H1 (cell line): ENCODE results near the gene FANCI. TPM values are rescaled to one million over a fixed set of nuclear protein-coding genes. Genes with fewer than 3 reads are reported as not detected.

Source experiments
- CTCF ChIA-PET: fragments of 300-600 bp; sonication (Branson Sonifier 250); formaldehyde crosslinking; loops from one replicate; lab custom pipeline; 2021; ENCODE audit not compliant: partially characterized antibody; lab: Charles Lee
- POLR2A ChIA-PET: fragments of 300-600 bp; sonication (Branson Sonifier 250); formaldehyde crosslinking; loops from one replicate; lab custom pipeline; 2021; ENCODE audit warnings: inconsistent platforms; ENCODE audit not compliant: partially characterized antibody; lab: Charles Lee
- DNase-seq, 2 experiments: peaks; one replicate each; pipeline versions ENCODE4 v3.0.0 to v3.0.0-alpha.2; 2010 to 2022; ENCODE audit warnings: low spot score in 2 of 2, low read depth in 1 of 2, mixed read lengths in 1 of 2
- FAIRE-seq: peaks from 2 replicates; lab custom pipeline; 2011; peaks lifted over from hg19 to GRCh38; lab: Jason Lieb, UNC
- H2AFZ ChIP-seq: 2 replicates; pipeline ENCODE4 v1.8.1; 2012; ENCODE audit warnings: low read length, inconsistent platforms
- H2AK5ac ChIP-seq: 2 replicates; pipeline ENCODE4 v1.6.1; 2013; ENCODE audit warnings: low read depth, low read length
- H2BK120ac ChIP-seq: replicated peaks from 2 replicates; pipeline ENCODE3; 2013; ENCODE audit warnings: low read depth, low read length, inconsistent platforms
- H2BK12ac ChIP-seq: 2 replicates; pipeline ENCODE4 v1.6.1; 2013; ENCODE audit warnings: low read depth, low read length
- H2BK15ac ChIP-seq: 2 replicates; pipeline ENCODE4 v1.6.1; 2013; ENCODE audit warnings: low read length
- H2BK20ac ChIP-seq: 2 replicates; pipeline ENCODE4 v1.6.1; 2013; ENCODE audit warnings: low read length
- H2BK5ac ChIP-seq: 2 replicates; pipeline ENCODE4 v1.6.1; 2013; ENCODE audit warnings: low read depth, low read length
- H3K14ac ChIP-seq: 2 replicates; pipeline ENCODE4 v1.6.1; 2013; ENCODE audit warnings: inconsistent platforms; ENCODE audit not compliant: insufficient read length
- H3K18ac ChIP-seq: 2 replicates; pipeline ENCODE4 v1.6.1; 2013; ENCODE audit warnings: low read length; ENCODE audit errors: extremely low read depth
- H3K23ac ChIP-seq: 2 replicates; pipeline ENCODE4 v1.6.1; 2013; ENCODE audit warnings: inconsistent platforms; ENCODE audit not compliant: insufficient read length
- H3K23me2 ChIP-seq: 2 replicates; pipeline ENCODE4 v1.6.1; 2013; ENCODE audit warnings: low read depth, low read length
- H3K27ac ChIP-seq: 2 replicates; pipeline ENCODE4 v1.6.1; 2011; ENCODE audit warnings: low read depth, low read length, inconsistent platforms
- H3K27me3 ChIP-seq, 4 experiments: replicated peaks in 1 of 4; 1 replicate in 1 of 4; 2 replicates in 3 of 4; pipeline versions ENCODE4 v1.6.1 to v1.8.1; 2011 to 2013; ENCODE audit warnings: low read length in 3 of 4, mild to moderate bottlenecking in 3 of 4, inconsistent platforms in 2 of 4, mixed read lengths in 2 of 4, moderate library complexity in 1 of 4; ENCODE audit not compliant: control insufficient read depth in 3 of 4, insufficient read depth in 3 of 4; ENCODE audit errors: extremely low read depth in 1 of 4
- H3K36me3 ChIP-seq, 4 experiments: 2 replicates each; pipeline versions ENCODE4 v1.6.1 to v1.8.1; 2011 to 2013; ENCODE audit warnings: mild to moderate bottlenecking in 4 of 4, low read length in 3 of 4, moderate library complexity in 2 of 4, control low read depth in 1 of 4, inconsistent platforms in 1 of 4; ENCODE audit not compliant: insufficient read depth in 4 of 4, control insufficient read depth in 2 of 4
- H3K4ac ChIP-seq: replicated peaks from 2 replicates; pipeline ENCODE3; 2013; ENCODE audit warnings: low read length, low read depth, mixed read lengths, inconsistent platforms; ENCODE audit not compliant: insufficient read length
- H3K4me1 ChIP-seq, 4 experiments: replicated peaks in 1 of 4; 1 replicate in 1 of 4; 2 replicates in 3 of 4; pipeline versions ENCODE4 v1.6.1 to v1.8.1; 2011 to 2013; ENCODE audit warnings: low read length in 3 of 4, inconsistent platforms in 2 of 4, mixed read lengths in 1 of 4; ENCODE audit not compliant: insufficient read depth in 4 of 4, control insufficient read depth in 3 of 4
- H3K4me2 ChIP-seq, 2 experiments: 2 replicates each; pipeline versions ENCODE4 v1.6.1 to v1.8.1; 2011 to 2013; ENCODE audit warnings: low read depth in 2 of 2, low read length in 2 of 2, control low read depth in 1 of 2, inconsistent platforms in 1 of 2, mild to moderate bottlenecking in 1 of 2; ENCODE audit not compliant: insufficient read depth in 1 of 2
- H3K4me3 ChIP-seq, 4 experiments: fragments of 200-600, 300-600 bp in 1 of 4; sonication (generic), shearing (Covaris generic), sonication (Bioruptor Twin) in 1 of 4; 2 replicates each; pipeline versions ENCODE4 v1.5.1 to v1.8.1; 2011 to 2016; ENCODE audit warnings: low read length in 4 of 4, low read depth in 3 of 4, control low read depth in 2 of 4, inconsistent platforms in 2 of 4, mild to moderate bottlenecking in 2 of 4, mixed read lengths in 1 of 4, moderate library complexity in 1 of 4; ENCODE audit not compliant: insufficient read depth in 2 of 4; ENCODE audit errors: extremely low read depth in 1 of 4
- H3K56ac ChIP-seq: replicated peaks from 2 replicates; pipeline ENCODE3; 2013; ENCODE audit warnings: low read depth, mild to moderate bottlenecking, mixed read lengths, low read length, inconsistent platforms; ENCODE audit not compliant: insufficient read length
- H3K79me1 ChIP-seq: 2 replicates; pipeline ENCODE4 v1.6.1; 2013; ENCODE audit warnings: low read depth, low read length, control low read depth
- H3K79me2 ChIP-seq, 2 experiments: 2 replicates each; pipeline versions ENCODE4 v1.6.1 to v1.8.1; 2012 to 2013; ENCODE audit warnings: low read length in 2 of 2, mild to moderate bottlenecking in 2 of 2, inconsistent platforms in 1 of 2; ENCODE audit not compliant: insufficient read depth in 2 of 2, control insufficient read depth in 1 of 2
- H3K9ac ChIP-seq, 4 experiments: replicated peaks in 1 of 4; 1 replicate in 1 of 4; 2 replicates in 3 of 4; pipeline versions ENCODE4 v1.6.1 to v1.8.1; 2011 to 2013; ENCODE audit warnings: low read depth in 3 of 4, low read length in 3 of 4, control low read depth in 2 of 4, mild to moderate bottlenecking in 2 of 4, moderate library complexity in 2 of 4, inconsistent platforms in 1 of 4; ENCODE audit errors: extremely low read depth in 1 of 4
- H3K9me3 ChIP-seq, 2 experiments: 2 replicates each; pipeline versions ENCODE4 v1.6.1 to v1.8.1; 2012 to 2013; ENCODE audit warnings: mild to moderate bottlenecking in 2 of 2, moderate library complexity in 2 of 2, control low read depth in 1 of 2, inconsistent platforms in 1 of 2, low read depth in 1 of 2, low read length in 1 of 2, mixed read lengths in 1 of 2; ENCODE audit not compliant: insufficient read depth in 2 of 2
- H4K20me1 ChIP-seq, 2 experiments: replicated peaks in 1 of 2; 2 replicates each; pipeline versions ENCODE3 to v1.8.1; 2011 to 2013; ENCODE audit warnings: inconsistent platforms in 2 of 2, low read length in 2 of 2, mild to moderate bottlenecking in 1 of 2; ENCODE audit not compliant: insufficient read depth in 2 of 2, control insufficient read depth in 1 of 2
- H4K5ac ChIP-seq: 2 replicates; pipeline ENCODE4 v1.6.1; 2013; ENCODE audit warnings: low read length, low read depth, mixed read lengths, inconsistent platforms; ENCODE audit not compliant: insufficient read length
- H4K8ac ChIP-seq: 2 replicates; pipeline ENCODE4 v1.8.0; 2013; ENCODE audit warnings: mild to moderate bottlenecking, moderate library complexity, low read length, inconsistent platforms; ENCODE audit not compliant: insufficient read depth; ENCODE audit errors: extremely low read depth
- H4K91ac ChIP-seq: replicated peaks from 2 replicates; pipeline ENCODE3; 2013; ENCODE audit warnings: low read length, mixed read lengths, inconsistent platforms; ENCODE audit not compliant: insufficient read length
- CEBPB ChIP-seq: IDR thresholded peaks from 2 replicates; pipeline ENCODE4 v1.6.1; 2012; ENCODE audit warnings: low read depth, low read length
- KDM1A ChIP-seq: fragments of 200-600, 300-600 bp; sonication (generic); IDR thresholded peaks from 2 replicates; pipeline ENCODE4 v1.7.1; 2016; ENCODE audit warnings: mild to moderate bottlenecking, low read length, borderline replicate concordance
- POLR2A ChIP-seq, 2 experiments: IDR thresholded peaks; 1 replicate in 1 of 2; 2 replicates in 1 of 2; pipeline ENCODE4 v1.6.1; 2011; ENCODE audit warnings: low read depth in 2 of 2, low read length in 2 of 2, mild to moderate bottlenecking in 2 of 2; ENCODE audit errors: control extremely low read depth in 1 of 2
- TAF1 ChIP-seq: IDR thresholded peaks from 2 replicates; pipeline ENCODE4 v1.6.1; 2011; ENCODE audit warnings: mild to moderate bottlenecking, low read depth, low read length
- WGBS, 2 experiments: shearing (Covaris generic) in 1 of 2; methylation state at CpG; one replicate each; pipeline versions ENCODE4 v1.1.6 to v1.1.7; 2013 to 2015; ENCODE audit warnings: low lambda C conversion rate in 2 of 2, mixed read lengths in 2 of 2, inconsistent platforms in 1 of 2, low coverage in 1 of 2, missing lambda C conversion rate in 1 of 2; ENCODE audit not compliant: insufficient replicate concordance in 2 of 2, insufficient coverage in 1 of 2, insufficient read length in 1 of 2; ENCODE audit errors: extremely low coverage in 1 of 2, missing lambda C conversion rate in 1 of 2; 5-methylcytosine and 5-hydroxymethylcytosine counted together
- polyA plus RNA-seq, 7 experiments: library from polyadenylated mRNA; depleted of rRNA in 3 of 7; stranded (reverse) in 5 of 7; unstranded in 2 of 7; fragments of >200 nt in 5 of 7; fragments of 200-250 nt in 2 of 7; gene quantifications; 1 replicate in 5 of 7; 2 replicates in 1 of 7; 4 replicates in 1 of 7; pipeline versions ENCODE4 v1.2.1 to v1.2.3, GENCODE V29; 2011 to 2013; ENCODE audit warnings: missing spikeins in 2 of 7, mixed read lengths in 2 of 7
- total RNA-seq: library from RNA; stranded (reverse); fragmentation: NEBNext Ultra II Directional; extraction: Animal tissue kit (Norgen Biotek cat#: 25700); gene quantifications from 2 replicates; pipeline ENCODE4 v1.2.1, GENCODE V29; 2021

The FANCI gene
- total and polyA plus RNA-seq, 2 of the 8 experiments (the other 6 are each of a cell fraction or from before 2014, with no cell fraction given), result 37.8 to 115 TPM

GRCh38 chr15:89303986-89304385, 60.2 kb downstream of the FANCI start:
- no peak overlapping the region for H3K4ac ChIP-seq
- no peak overlapping the region for H3K4me2 ChIP-seq
- H3K4me1 ChIP-seq, result no peaks in the 10 kb centered on the region
- POLR2A ChIA-PET, result no interaction called here
- H3K56ac ChIP-seq, result no peak overlapping the region
- no peaks in the 10 kb centered on the region for H3K79me2 ChIP-seq
- no peaks in the 10 kb centered on the region for H3K9me3 ChIP-seq
- H4K5ac ChIP-seq, result no peak overlapping the region
- no peaks in the 10 kb centered on the region for H3K23me2 ChIP-seq
- H2AFZ ChIP-seq, result no peak overlapping the region
- H4K8ac ChIP-seq, result no peak overlapping the region
- no peaks in the 10 kb centered on the region for H3K79me1 ChIP-seq
- no peak overlapping the region for H2BK5ac ChIP-seq
- no peak overlapping the region for H3K9ac ChIP-seq
- no peak for FAIRE-seq
- CTCF ChIA-PET, result interaction anchor here (0.7 kb wide), 1 partner anchor 142 kb away, joined by 4 read pairs; no protein-coding TSS in a partner anchor
- H2AK5ac ChIP-seq, result no peak overlapping the region
- no peak overlapping the region for H3K14ac ChIP-seq
- H3K23ac ChIP-seq, result no peak overlapping the region
- no peak overlapping the region for H2BK20ac ChIP-seq
- no peak for DNase-seq
- H2BK120ac ChIP-seq, result no peak overlapping the region
- TF ChIP-seq KDM1A (no peak), POLR2A (IDR thresholded peaks at IDR 0.05; ENCODE audit: control extremely low read depth in 1 of 2, low read depth in 2 of 2, low read length in 2 of 2) (no peak), TAF1 (no peak), CEBPB (no peak)
- WGBS, 2 experiments, result 83% methylated on average over 2 of the region's 2 CpGs; no CpG with 5 or more reads in 1 of the 2 experiments
- H3K27ac ChIP-seq, result no peak overlapping the region
- H3K18ac ChIP-seq, result no peak overlapping the region
- H2BK15ac ChIP-seq, result no peak overlapping the region
- no peak overlapping the region for H2BK12ac ChIP-seq
- no peaks in the 10 kb centered on the region for H3K27me3 ChIP-seq
- no peak overlapping the region for H4K91ac ChIP-seq
- peaks cover 0 to 3% of the 10 kb centered on the region in 2 experiments for H4K20me1 ChIP-seq
- H3K4me3 ChIP-seq, result no peak overlapping the region
- peaks cover 30 to 84% (median 78%) of the 10 kb centered on the region in 4 experiments for H3K36me3 ChIP-seq
